ENCODE data around the gene CCNY.

Gene CCNY

GRCh38 chr10:35493196-35494118 is 157.1 kb downstream of the CCNY start:
- TF ChIP-seq CTCF (conservative IDR thresholded peaks at IDR 0.05): no peak
- H3K27ac ChIP-seq: peak overlapping the region; percentile 85

- TF ChIP-seq CTCF (conservative IDR thresholded peaks at IDR 0.05): no peak
- peak overlapping the region; percentile 85 for H3K27ac ChIP-seq
Measured at GRCh38 chr10:35495521-35496119, 159.3 kb downstream of the CCNY start.

GRCh38 chr10:35497909-35498308 is 161.6 kb downstream of the CCNY start:
- no peak for TF ChIP-seq CTCF (conservative IDR thresholded peaks at IDR 0.05)
- no peak overlapping the region; the same call in 1 of the 2 replicates for H3K27ac ChIP-seq

GRCh38 chr10:35498693-35499092 is 162.4 kb downstream of the CCNY start:
- TF ChIP-seq CTCF (conservative IDR thresholded peaks at IDR 0.05): no peak

GRCh38 chr10:35501923-35502322 is 165.6 kb downstream of the CCNY start:
- no peak overlapping the region for H3K27ac ChIP-seq
- TF ChIP-seq CTCF (conservative IDR thresholded peaks at IDR 0.05): peak; percentile 31; the same call in 1 of the 2 replicates

More at GRCh38 chr10:35498693-35499092, 162.4 kb downstream of the CCNY start:
- no peak overlapping the region for H3K27ac ChIP-seq

- TF ChIP-seq CTCF (conservative IDR thresholded peaks at IDR 0.05): no peak
Measured at GRCh38 chr10:35502692-35503091, 166.4 kb downstream of the CCNY start.

GRCh38 chr10:35503578-35503977 is 167.3 kb downstream of the CCNY start:
- TF ChIP-seq CTCF (conservative IDR thresholded peaks at IDR 0.05): no peak
- no peak overlapping the region for H3K27ac ChIP-seq

More at GRCh38 chr10:35502692-35503091, 166.4 kb downstream of the CCNY start:
- no peak overlapping the region for H3K27ac ChIP-seq
